ENCODE measurements around the gene KCNQ1. TPM values are rescaled to one million over a fixed set of nuclear protein-coding genes. Genes with fewer than 3 reads are reported as not detected.

Gene KCNQ1
- total RNA-seq, 1 experiment from 2014 or later = 2.3 TPM

DNA sequence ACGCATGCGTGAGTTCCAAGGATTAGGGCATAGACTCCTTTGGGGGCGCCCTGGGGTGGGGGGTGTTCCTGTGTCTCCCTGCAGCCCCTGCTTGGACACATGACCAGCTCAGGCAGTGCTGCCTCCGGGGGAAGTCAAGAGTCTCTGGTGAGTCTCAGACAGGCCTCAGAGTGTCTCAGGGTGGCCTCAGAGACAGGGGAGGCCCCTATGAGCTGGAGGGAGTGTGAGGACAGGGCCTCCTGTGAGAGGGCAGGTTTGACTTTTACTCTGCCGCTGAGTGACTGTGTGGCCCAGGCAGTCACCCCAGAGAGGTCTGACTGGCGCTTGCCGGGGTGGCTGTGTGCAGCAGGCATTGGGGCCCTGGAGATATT, 296.2 kb downstream of the KCNQ1 start:
- H3K9ac ChIP-seq (ENCODE audit: extremely low read depth, insufficient read length, low read length) = no peak overlapping the region
- H2BK120ac ChIP-seq (ENCODE audit: low read depth, low read length, poor library complexity, severe bottlenecking) = no peak overlapping the region
- H3K18ac ChIP-seq (ENCODE audit: insufficient read length, low read depth, low read length) = no peak overlapping the region
- TF ChIP-seq, protein P1, sequence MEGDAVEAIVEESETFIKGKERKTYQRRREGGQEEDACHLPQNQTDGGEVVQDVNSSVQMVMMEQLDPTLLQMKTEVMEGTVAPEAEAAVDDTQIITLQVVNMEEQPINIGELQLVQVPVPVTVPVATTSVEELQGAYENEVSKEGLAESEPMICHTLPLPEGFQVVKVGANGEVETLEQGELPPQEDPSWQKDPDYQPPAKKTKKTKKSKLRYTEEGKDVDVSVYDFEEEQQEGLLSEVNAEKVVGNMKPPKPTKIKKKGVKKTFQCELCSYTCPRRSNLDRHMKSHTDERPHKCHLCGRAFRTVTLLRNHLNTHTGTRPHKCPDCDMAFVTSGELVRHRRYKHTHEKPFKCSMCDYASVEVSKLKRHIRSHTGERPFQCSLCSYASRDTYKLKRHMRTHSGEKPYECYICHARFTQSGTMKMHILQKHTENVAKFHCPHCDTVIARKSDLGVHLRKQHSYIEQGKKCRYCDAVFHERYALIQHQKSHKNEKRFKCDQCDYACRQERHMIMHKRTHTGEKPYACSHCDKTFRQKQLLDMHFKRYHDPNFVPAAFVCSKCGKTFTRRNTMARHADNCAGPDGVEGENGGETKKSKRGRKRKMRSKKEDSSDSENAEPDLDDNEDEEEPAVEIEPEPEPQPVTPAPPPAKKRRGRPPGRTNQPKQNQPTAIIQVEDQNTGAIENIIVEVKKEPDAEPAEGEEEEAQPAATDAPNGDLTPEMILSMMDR (conservative IDR thresholded peaks at IDR 0.05) = no peak
- no peaks in the 10 kb centered on the region; a peak in 2 of 7 replicates for H3K36me3 Mint-ChIP-seq (ENCODE audit: insufficient read depth in 1 of 3, low read depth in 3 of 3)
- no peak overlapping the region for H3K4me2 ChIP-seq (ENCODE audit: insufficient read depth, insufficient read length, low read length)
- no peaks in the 10 kb centered on the region for H3K9me3 ChIP-seq (ENCODE audit: control insufficient read depth, low read depth, low read length)
- H2AK5ac ChIP-seq (ENCODE audit: insufficient read length, low read length) = no peak overlapping the region
- H3K4ac ChIP-seq (ENCODE audit: low read depth, low read length) = no peak overlapping the region
- H2AFZ ChIP-seq (ENCODE audit: low read length) = no peak overlapping the region
- H2BK5ac ChIP-seq (ENCODE audit: insufficient read length, low read length) = no peak overlapping the region
- no peak overlapping the region for H3K14ac ChIP-seq (ENCODE audit: insufficient read depth, low read length)
- H3T11ph ChIP-seq (ENCODE audit: low read length) = no peak overlapping the region
- H3K79me1 ChIP-seq (ENCODE audit: insufficient read depth, low read depth, low read length, poor library complexity, severe bottlenecking) = no peaks in the 10 kb centered on the region
- no peak for DNase-seq
- H3K27ac ChIP-seq (ENCODE audit: insufficient read length, low read depth, low read length) = no peak overlapping the region
- no peak overlapping the region for H3K23ac ChIP-seq (ENCODE audit: insufficient read length, low read depth, low read length)
- H3K56ac ChIP-seq (ENCODE audit: insufficient read length, low read depth, low read length) = no peak overlapping the region
- H3K9me3 Mint-ChIP-seq = peaks cover 2 to 3% of the 10 kb centered on the region in 2 experiments; a peak in 3 of 5 replicates
- no peak overlapping the region for H3K4me3 Mint-ChIP-seq
- no peaks in the 10 kb centered on the region for H3K79me2 ChIP-seq (ENCODE audit: insufficient read depth, low read length)
- H4K8ac ChIP-seq (replicated peaks; ENCODE audit: insufficient read length, low read depth, low read length) = no peak overlapping the region
- no peak overlapping the region for H3K27ac Mint-ChIP-seq
- H4K20me1 ChIP-seq (ENCODE audit: control insufficient read depth, insufficient read depth, insufficient read length) = no peaks in the 10 kb centered on the region
- H2BK15ac ChIP-seq (ENCODE audit: low read depth, low read length) = no peak overlapping the region
- no peaks in the 10 kb centered on the region for H3K4me1 ChIP-seq (ENCODE audit: insufficient read depth, low read length)
- H3K4me1 Mint-ChIP-seq = peaks cover 0 to 8% of the 10 kb centered on the region in 2 experiments; a peak in 2 of 4 replicates
- no peaks in the 10 kb centered on the region; the same call in 1 of the 2 replicates for H3K27me3 ChIP-seq (ENCODE audit: insufficient read depth, low read length)
- no peaks in the 10 kb centered on the region for H3K23me2 ChIP-seq (ENCODE audit: insufficient read length, low read depth, low read length, poor library complexity, severe bottlenecking)
- no peak overlapping the region for H4K91ac ChIP-seq (ENCODE audit: insufficient read length, low read depth, low read length)
- WGBS (ENCODE audit: extremely low coverage, insufficient read length, low lambda C conversion rate) = no CpG with 5 or more reads among the region's 7 CpGs
- H2BK12ac ChIP-seq (ENCODE audit: insufficient read length, low read depth, low read length) = no peak overlapping the region
- H4K5ac ChIP-seq (ENCODE audit: insufficient read length, low read depth, low read length) = no peak overlapping the region
- peaks cover 89% of the 10 kb centered on the region for H3K27me3 Mint-ChIP-seq (ENCODE audit: low read depth)
- no peak overlapping the region for H2BK20ac ChIP-seq (ENCODE audit: low read depth, low read length, poor library complexity, severe bottlenecking)

All from H9 (cell line).